Measurements from ENCODE around the gene DAGLB. TPM values are rescaled to one million over a fixed set of nuclear protein-coding genes. Genes with fewer than 3 reads are reported as not detected.

DAGLB gene
- total and polyA plus RNA-seq, 10 of the 15 experiments (the other 5 are each of a cell fraction or from before 2014, with no cell fraction given), result 1.2 to 13.3 (median 10.1) TPM

DNA sequence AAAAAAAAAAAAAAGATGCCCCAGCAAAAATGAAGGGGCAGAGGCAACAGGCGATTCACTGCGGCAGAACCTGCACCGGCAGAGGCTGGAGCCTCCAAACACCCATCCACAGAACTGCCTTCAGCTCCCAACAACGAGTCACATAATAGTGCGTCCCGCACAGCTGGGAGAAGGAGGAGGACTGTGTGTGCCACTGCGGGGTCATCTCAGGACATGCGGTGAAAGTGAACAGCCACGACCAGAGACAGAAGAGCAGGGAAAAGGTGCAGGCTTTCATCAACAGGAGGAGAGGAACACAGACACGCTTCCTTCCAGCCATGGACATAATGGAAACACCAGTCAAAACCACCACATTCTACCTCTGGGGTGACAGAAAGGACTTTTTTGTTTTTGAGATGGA is 34.1 kb downstream of the DAGLB start (continued):
- TF ChIP-seq PRDM15 (CRISPR knock-in tag; IDR thresholded peaks at IDR 0.05) (no peak), IKZF1 (conservative IDR thresholded peaks at IDR 0.05) (no peak), RB1 (IDR thresholded peaks at IDR 0.05; ENCODE audit: borderline replicate concordance) (no peak), HSF1 (IDR thresholded peaks at IDR 0.05; ENCODE audit: low read depth, low read length) (no peak), CHD4 (IDR thresholded peaks at IDR 0.05) (no peak), ZNF622 (IDR thresholded peaks at IDR 0.05) (no peak), CTCF (IDR thresholded peaks at IDR 0.05 in 2 of 3, conservative IDR thresholded peaks at IDR 0.05 in 1 of 3; ENCODE audit: control insufficient read depth in 2 of 3, extremely low read depth in 1 of 3, insufficient read depth in 1 of 3, low read depth in 3 of 3, low read length in 3 of 3) (no peak), SMAD5 (IDR thresholded peaks at IDR 0.05; ENCODE audit: low read depth) (no peak), PAX5 (IDR thresholded peaks at IDR 0.05; ENCODE audit: borderline replicate concordance, low read depth, low read length) (no peak)
